ENCODE measurements around the gene NELFCD. TPM values are rescaled to one million over a fixed set of nuclear protein-coding genes. Genes with fewer than 3 reads are reported as not detected.
"Not testable (repeated sequence)": the region's sequence is repeated elsewhere in the genome, so short reads cannot be mapped to it uniquely, and the experiment has no call there.

NELFCD gene
- total and polyA plus RNA-seq, 2 donors from 2014 or later = 50.2 to 63.4 TPM

DNA sequence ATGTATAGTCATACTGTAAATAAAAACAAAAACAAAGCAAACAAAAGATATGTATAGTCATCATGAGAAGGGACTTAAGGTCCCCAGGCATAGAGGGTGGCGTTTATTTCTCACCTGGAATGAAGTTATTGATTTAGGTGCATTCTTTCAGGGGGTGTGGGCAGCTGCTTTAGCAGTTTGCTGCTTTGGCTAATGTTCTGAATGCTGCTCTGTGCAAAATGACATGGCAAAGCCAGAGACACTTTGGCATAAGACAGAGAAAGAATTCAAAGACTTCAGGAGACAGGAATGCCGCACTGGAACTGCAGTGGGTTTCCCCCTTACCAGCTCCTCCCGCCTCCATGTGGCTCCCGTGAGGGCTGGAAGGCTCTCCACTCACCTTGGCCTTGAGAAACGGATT lies 36.4 kb upstream of the NELFCD start:
- H3K36me3 ChIP-seq (ENCODE audit: control insufficient read depth in 2 of 3, insufficient read depth in 3 of 3, low read length in 3 of 3) = no peaks in the 10 kb centered on the region
- no peak overlapping the region for H3K4me3 ChIP-seq (ENCODE audit: low read length in 3 of 3)
- H3K27ac ChIP-seq (ENCODE audit: low read depth in 2 of 2, low read length in 2 of 2) = no peak overlapping the region
- no peaks in the 10 kb centered on the region for H3K27me3 ChIP-seq (ENCODE audit: control insufficient read depth, insufficient read depth, low read length)
- DNase-seq (no peak), FAIRE-seq (no peak)
- TF ChIP-seq, protein P1, sequence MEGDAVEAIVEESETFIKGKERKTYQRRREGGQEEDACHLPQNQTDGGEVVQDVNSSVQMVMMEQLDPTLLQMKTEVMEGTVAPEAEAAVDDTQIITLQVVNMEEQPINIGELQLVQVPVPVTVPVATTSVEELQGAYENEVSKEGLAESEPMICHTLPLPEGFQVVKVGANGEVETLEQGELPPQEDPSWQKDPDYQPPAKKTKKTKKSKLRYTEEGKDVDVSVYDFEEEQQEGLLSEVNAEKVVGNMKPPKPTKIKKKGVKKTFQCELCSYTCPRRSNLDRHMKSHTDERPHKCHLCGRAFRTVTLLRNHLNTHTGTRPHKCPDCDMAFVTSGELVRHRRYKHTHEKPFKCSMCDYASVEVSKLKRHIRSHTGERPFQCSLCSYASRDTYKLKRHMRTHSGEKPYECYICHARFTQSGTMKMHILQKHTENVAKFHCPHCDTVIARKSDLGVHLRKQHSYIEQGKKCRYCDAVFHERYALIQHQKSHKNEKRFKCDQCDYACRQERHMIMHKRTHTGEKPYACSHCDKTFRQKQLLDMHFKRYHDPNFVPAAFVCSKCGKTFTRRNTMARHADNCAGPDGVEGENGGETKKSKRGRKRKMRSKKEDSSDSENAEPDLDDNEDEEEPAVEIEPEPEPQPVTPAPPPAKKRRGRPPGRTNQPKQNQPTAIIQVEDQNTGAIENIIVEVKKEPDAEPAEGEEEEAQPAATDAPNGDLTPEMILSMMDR (IDR thresholded peaks at IDR 0.05; ENCODE audit: borderline replicate concordance, extremely low read depth, insufficient read depth) = no peak
- H3K9me3 ChIP-seq (ENCODE audit: control insufficient read depth in 2 of 3, insufficient read depth in 1 of 3, low read length in 3 of 3) = no peaks in the 10 kb centered on the region
- H3K4me1 ChIP-seq (ENCODE audit: control insufficient read depth in 2 of 3, insufficient read depth in 2 of 3, low read depth in 1 of 3, low read length in 3 of 3) = no peaks in the 10 kb centered on the region
- H3K9ac ChIP-seq (ENCODE audit: low read length in 3 of 3) = no peak overlapping the region
- intact Hi-C loops (cut with DNase I) = no loop called here

DNA sequence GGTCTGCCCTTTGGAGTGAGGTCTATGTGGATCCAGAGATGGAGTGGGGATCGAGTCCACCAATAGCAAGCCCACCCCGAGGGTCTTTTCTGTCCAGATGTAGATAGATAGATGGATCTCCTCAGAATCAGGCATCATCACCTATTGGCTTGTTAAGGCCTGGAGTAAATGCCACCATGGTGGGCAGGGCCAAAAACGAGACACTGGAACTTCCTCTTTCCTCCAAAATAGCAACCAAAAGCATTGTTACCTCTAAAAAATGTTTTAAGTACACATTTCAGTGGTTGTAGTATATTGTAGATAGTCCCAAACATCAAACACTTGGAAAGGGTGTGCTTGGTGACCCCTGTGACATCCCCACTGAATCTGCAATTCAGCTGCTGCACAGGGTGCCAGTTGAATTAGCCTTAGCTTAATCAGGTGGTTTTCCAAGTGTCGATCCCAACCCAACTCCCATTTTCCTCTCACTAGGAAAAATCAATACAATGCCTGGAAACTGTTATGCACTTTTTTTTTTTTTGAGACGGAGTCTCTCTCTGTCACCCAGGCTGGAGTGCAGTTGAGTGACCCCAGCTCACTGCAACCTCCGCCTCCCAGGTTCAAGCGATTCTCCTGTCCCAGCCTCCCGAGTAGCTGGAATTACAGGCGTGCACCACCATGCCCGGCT lies 35.0 kb upstream of the NELFCD start:
- no peak overlapping the region for H3K27ac ChIP-seq (ENCODE audit: low read depth in 2 of 2, low read length in 2 of 2)
- no peak for FAIRE-seq

DNA sequence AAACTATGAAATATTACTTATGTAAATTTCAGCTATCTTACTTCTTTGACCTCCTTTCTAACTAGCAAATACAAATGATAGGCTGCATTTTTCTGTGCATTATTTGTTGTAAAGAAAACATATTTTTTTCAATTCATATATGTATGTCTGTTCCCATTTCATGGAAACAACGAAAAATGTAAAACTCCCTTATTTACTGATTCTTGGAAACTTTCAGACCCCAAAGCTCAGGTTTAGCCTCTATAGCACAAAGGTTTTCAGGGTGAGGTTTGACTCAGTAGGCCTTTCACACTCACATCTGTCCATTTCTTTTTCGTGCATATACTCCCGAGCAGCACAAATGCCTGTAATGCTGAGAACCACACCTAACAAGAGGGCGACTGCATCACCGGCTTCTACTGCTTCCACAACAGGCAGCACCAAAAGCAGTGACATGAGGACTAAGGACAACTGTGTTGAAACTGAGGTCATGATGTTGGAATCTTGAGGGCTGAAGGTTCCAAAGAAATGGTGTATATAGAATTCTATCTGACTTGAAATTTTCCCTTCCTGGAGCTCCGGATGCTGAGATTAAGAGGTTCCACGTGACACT lies 33.2 kb upstream of the NELFCD start:
- H3K4me3 ChIP-seq (ENCODE audit: low read length in 3 of 3); intact Hi-C loops (cut with DNase I); H3K4me1 ChIP-seq (ENCODE audit: control insufficient read depth in 2 of 3, insufficient read depth in 2 of 3, low read depth in 1 of 3, low read length in 3 of 3); H3K36me3 ChIP-seq (ENCODE audit: control insufficient read depth in 2 of 3, insufficient read depth in 3 of 3, low read length in 3 of 3); DNase-seq; H3K9me3 ChIP-seq (ENCODE audit: control insufficient read depth in 2 of 3, insufficient read depth in 1 of 3, low read length in 3 of 3); H3K27me3 ChIP-seq (ENCODE audit: control insufficient read depth, insufficient read depth, low read length); H3K9ac ChIP-seq (ENCODE audit: low read length in 3 of 3); FAIRE-seq; H3K27ac ChIP-seq (ENCODE audit: low read depth in 2 of 2, low read length in 2 of 2): not testable (repeated sequence)

More for the DNA sequence above, 35.0 kb upstream of the NELFCD start:
- H3K4me3 ChIP-seq (ENCODE audit: low read length in 3 of 3) = no peak overlapping the region
- no peak for DNase-seq
- H3K36me3 ChIP-seq (ENCODE audit: control insufficient read depth in 2 of 3, insufficient read depth in 3 of 3, low read length in 3 of 3) = no peaks in the 10 kb centered on the region
- TF ChIP-seq, protein P1 (IDR thresholded peaks at IDR 0.05; ENCODE audit: borderline replicate concordance, extremely low read depth, insufficient read depth) = no peak
- no peak overlapping the region for H3K9ac ChIP-seq (ENCODE audit: low read length in 3 of 3)
- H3K4me1 ChIP-seq (ENCODE audit: control insufficient read depth in 2 of 3, insufficient read depth in 2 of 3, low read depth in 1 of 3, low read length in 3 of 3) = no peaks in the 10 kb centered on the region
- no peaks in the 10 kb centered on the region for H3K27me3 ChIP-seq (ENCODE audit: control insufficient read depth, insufficient read depth, low read length)
- H3K9me3 ChIP-seq (ENCODE audit: control insufficient read depth in 2 of 3, insufficient read depth in 1 of 3, low read length in 3 of 3) = no peaks in the 10 kb centered on the region
- intact Hi-C loops (cut with DNase I) = no loop called here

DNA sequence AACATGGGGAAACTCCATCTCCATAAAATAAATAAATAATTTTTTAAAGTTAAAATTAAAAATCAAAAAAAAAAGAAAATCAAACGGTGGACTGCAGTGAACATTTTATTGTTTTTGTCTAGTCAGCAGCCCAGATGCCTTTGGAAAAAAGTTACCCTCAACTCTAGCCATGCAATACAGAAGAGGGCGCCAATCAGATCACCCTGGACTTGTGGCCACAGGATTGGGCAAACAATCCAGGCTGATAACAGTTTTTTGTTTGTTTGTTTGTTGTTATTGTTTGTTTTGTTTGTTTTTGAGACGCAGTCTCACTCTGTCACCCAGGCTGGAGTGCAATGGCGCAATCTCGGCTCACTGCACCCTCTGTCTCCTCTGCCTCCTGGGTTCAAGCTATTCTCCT lies 30.5 kb upstream of the NELFCD start:
- intact Hi-C loops (cut with DNase I) = no loop called here

More for the DNA sequence above, 30.5 kb upstream of the NELFCD start:
- FAIRE-seq (no peak), DNase-seq (no peak)
- H3K36me3 ChIP-seq (ENCODE audit: control insufficient read depth in 2 of 3, insufficient read depth in 3 of 3, low read length in 3 of 3) = no peaks in the 10 kb centered on the region
- TF ChIP-seq, protein P1 (IDR thresholded peaks at IDR 0.05; ENCODE audit: borderline replicate concordance, extremely low read depth, insufficient read depth) = no peak
- no peak overlapping the region for H3K9ac ChIP-seq (ENCODE audit: low read length in 3 of 3)
- no peak overlapping the region for H3K4me3 ChIP-seq (ENCODE audit: low read length in 3 of 3)
- no peaks in the 10 kb centered on the region for H3K4me1 ChIP-seq (ENCODE audit: control insufficient read depth in 2 of 3, insufficient read depth in 2 of 3, low read depth in 1 of 3, low read length in 3 of 3)
- no peaks in the 10 kb centered on the region for H3K27me3 ChIP-seq (ENCODE audit: control insufficient read depth, insufficient read depth, low read length)
- no peaks in the 10 kb centered on the region for H3K9me3 ChIP-seq (ENCODE audit: control insufficient read depth in 2 of 3, insufficient read depth in 1 of 3, low read length in 3 of 3)
- H3K27ac ChIP-seq (ENCODE audit: low read depth in 2 of 2, low read length in 2 of 2) = no peak overlapping the region
